KMS-11 (cell line): ENCODE data around the gene UBE2R2.
"Not testable (repeated sequence)": the region's sequence is repeated elsewhere in the genome, so short reads cannot be mapped to it uniquely, and the experiment has no call there.

Experiments
- H2AFZ ChIP-seq: fragments of 200-600 bp; sonication (generic); 2 replicates; pipeline ENCODE4 v1.6.1; 2016; ENCODE audit warnings: antibody characterized with exemption, mixed run types, low read depth
- H3K27ac ChIP-seq: fragments of 200-600 bp; sonication (generic); 2 replicates; pipeline ENCODE4 v1.6.1; 2016; ENCODE audit warnings: mild to moderate bottlenecking, mixed run types
- H3K27me3 ChIP-seq: fragments of 200-600 bp; sonication (generic); 2 replicates; pipeline ENCODE4 v1.6.1; 2017; ENCODE audit warnings: mild to moderate bottlenecking, low read depth, mixed run types, moderate library complexity; ENCODE audit not compliant: insufficient read depth
- H3K36me3 ChIP-seq: fragments of 200-600 bp; sonication (generic); 2 replicates; pipeline ENCODE4 v1.6.1; 2017; ENCODE audit warnings: mild to moderate bottlenecking, mixed run types; ENCODE audit not compliant: insufficient read depth
- H3K4me1 ChIP-seq: fragments of 200-600 bp; sonication (generic); 2 replicates; pipeline ENCODE4 v1.6.1; 2016; ENCODE audit warnings: mild to moderate bottlenecking, low read depth, mixed run types; ENCODE audit not compliant: poor library complexity, severe bottlenecking
- H3K4me2 ChIP-seq: fragments of 200-600 bp; sonication (generic); 2 replicates; pipeline ENCODE4 v1.7.0; 2016; ENCODE audit warnings: mild to moderate bottlenecking, mixed run types
- H3K4me3 ChIP-seq: fragments of 200-600 bp; sonication (generic); IDR thresholded peaks from 2 replicates; pipeline ENCODE4 v1.6.1; 2017; ENCODE audit warnings: low read depth, low read length, mixed read lengths; ENCODE audit not compliant: insufficient read depth
- H3K79me2 ChIP-seq: fragments of 200-600 bp; sonication (generic); 2 replicates; pipeline ENCODE4 v1.6.1; 2016; ENCODE audit warnings: low read depth, mixed run types; ENCODE audit not compliant: insufficient read depth
- H3K9ac ChIP-seq: fragments of 200-600 bp; sonication (generic); 2 replicates; pipeline ENCODE4 v1.6.1; 2016; ENCODE audit warnings: mild to moderate bottlenecking, mixed run types
- H4K20me1 ChIP-seq: fragments of 200-600 bp; sonication (generic); 2 replicates; pipeline ENCODE4 v1.6.1; 2016; ENCODE audit warnings: mild to moderate bottlenecking, mixed run types; ENCODE audit not compliant: insufficient read depth
- TF ChIP-seq, protein P1 (sequence below): fragments of 200-600 bp; sonication (generic); conservative IDR thresholded peaks from 2 replicates; pipeline ENCODE4 v1.6.1; 2017; ENCODE audit warnings: low read depth, mild to moderate bottlenecking, antibody characterized with exemption, low read length, moderate library complexity, mixed read lengths

The UBE2R2 gene, protein sequence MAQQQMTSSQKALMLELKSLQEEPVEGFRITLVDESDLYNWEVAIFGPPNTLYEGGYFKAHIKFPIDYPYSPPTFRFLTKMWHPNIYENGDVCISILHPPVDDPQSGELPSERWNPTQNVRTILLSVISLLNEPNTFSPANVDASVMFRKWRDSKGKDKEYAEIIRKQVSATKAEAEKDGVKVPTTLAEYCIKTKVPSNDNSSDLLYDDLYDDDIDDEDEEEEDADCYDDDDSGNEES

DNA sequence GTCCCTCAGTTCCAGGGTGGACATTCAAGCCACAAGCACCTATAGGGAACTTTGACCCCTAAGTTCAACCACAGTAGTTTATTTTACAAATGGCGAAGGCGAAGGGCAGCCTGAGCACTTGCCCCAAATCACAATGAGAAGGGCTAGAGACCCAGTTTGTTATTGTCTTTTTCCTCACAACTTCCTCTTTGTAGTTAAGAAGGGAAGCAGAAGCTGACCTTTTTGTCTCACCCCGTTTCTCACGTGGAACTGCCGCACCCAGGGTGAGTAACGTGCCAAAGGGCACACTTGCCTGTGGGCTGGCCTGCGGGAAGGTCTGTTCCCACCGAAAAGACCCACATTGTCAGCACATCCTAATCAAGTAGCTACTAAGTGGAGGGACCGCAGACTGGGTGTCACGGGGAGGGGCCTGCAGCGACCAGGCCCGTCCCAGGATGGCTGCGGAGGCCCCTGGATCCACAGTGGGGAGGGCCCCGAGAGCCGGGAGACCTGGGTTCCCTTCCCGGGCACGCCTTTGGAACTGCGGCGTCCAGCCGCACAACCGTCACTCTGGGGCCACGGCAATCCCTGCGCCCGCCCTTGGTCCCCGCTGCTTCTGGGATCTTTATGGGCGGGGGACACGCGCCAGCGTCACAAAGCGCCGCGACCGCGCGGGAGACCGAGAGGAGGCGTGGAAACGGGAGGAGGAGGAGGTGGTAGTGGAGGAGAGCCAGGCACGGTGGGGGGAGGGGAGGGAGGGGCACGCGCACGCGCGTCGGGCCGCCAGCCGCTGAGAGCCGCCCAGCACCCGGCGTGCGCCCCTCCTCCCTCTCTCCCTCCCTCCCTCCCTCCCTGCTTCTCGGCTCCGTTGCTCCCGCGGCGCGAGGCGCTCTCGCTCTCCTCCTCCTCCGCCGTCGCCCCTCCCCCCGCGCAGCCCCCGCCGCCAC is at the start of gene UBE2R2:
UBE2R2 (plus strand) TSS at position 834 of the 926 bp plus-strand sequence. CDS start 598 bp downstream, outside the sequence.
- TF ChIP-seq, protein P1, sequence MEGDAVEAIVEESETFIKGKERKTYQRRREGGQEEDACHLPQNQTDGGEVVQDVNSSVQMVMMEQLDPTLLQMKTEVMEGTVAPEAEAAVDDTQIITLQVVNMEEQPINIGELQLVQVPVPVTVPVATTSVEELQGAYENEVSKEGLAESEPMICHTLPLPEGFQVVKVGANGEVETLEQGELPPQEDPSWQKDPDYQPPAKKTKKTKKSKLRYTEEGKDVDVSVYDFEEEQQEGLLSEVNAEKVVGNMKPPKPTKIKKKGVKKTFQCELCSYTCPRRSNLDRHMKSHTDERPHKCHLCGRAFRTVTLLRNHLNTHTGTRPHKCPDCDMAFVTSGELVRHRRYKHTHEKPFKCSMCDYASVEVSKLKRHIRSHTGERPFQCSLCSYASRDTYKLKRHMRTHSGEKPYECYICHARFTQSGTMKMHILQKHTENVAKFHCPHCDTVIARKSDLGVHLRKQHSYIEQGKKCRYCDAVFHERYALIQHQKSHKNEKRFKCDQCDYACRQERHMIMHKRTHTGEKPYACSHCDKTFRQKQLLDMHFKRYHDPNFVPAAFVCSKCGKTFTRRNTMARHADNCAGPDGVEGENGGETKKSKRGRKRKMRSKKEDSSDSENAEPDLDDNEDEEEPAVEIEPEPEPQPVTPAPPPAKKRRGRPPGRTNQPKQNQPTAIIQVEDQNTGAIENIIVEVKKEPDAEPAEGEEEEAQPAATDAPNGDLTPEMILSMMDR = no peak
- Histone ChIP-seq H2AFZ (peak within 1 kb of the TSS; percentile 86), H3K4me3 (no peak within 1 kb of the TSS), H4K20me1 (no peaks in the 10 kb centered on the region; the same call in 1 of the 2 replicates), H3K4me2 (peak within 1 kb of the TSS; percentile 89), H3K27me3 (no peaks in the 10 kb centered on the region), H3K9ac (peak within 1 kb of the TSS; percentile 96), H3K4me1 (peaks cover 56% of the 10 kb centered on the region), H3K27ac (peak within 1 kb of the TSS; percentile 90), H3K36me3 (no peaks in the 10 kb centered on the region), H3K79me2 (peaks cover 33% of the 10 kb centered on the region)

GRCh38 chr9:33770156-33770880 is 46.6 kb upstream of the UBE2R2 start:
- H3K27ac ChIP-seq, H3K79me2 ChIP-seq, H3K4me2 ChIP-seq, H3K4me1 ChIP-seq, H3K36me3 ChIP-seq, H3K4me3 ChIP-seq, H3K9ac ChIP-seq, H2AFZ ChIP-seq, H3K27me3 ChIP-seq, H4K20me1 ChIP-seq: not testable (repeated sequence)

DNA sequence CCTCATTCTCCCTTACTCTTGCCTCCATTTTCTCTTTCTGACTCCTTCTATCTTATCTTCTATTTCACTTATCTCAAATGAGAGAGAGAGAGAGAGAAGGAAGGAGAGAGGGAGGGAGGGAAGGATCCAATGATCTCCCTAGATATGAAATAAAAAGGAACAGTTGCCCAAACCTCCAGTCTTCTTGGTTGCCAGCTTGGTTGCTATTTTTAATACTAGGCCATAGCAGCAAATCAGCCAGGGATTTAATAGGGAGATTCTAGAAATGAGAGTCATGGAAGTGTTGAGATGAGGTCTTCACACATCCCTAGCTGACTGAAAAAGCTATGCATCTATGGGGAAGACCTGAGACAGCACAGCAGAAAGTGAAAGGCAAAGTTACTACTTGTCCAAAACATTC is 43.8 kb upstream of the UBE2R2 start:
- H3K27me3 ChIP-seq, H4K20me1 ChIP-seq, H2AFZ ChIP-seq, H3K9ac ChIP-seq, H3K4me1 ChIP-seq, H3K79me2 ChIP-seq, H3K36me3 ChIP-seq, H3K27ac ChIP-seq, H3K4me3 ChIP-seq, H3K4me2 ChIP-seq: not testable (repeated sequence)

- not testable (repeated sequence) for H3K4me1 ChIP-seq, H3K9ac ChIP-seq, H4K20me1 ChIP-seq, H3K27me3 ChIP-seq, H3K36me3 ChIP-seq, H3K4me3 ChIP-seq, H3K79me2 ChIP-seq, H3K27ac ChIP-seq, H2AFZ ChIP-seq, H3K4me2 ChIP-seq
These were observed 42.8 kb upstream of the UBE2R2 start for GRCh38 chr9:33774074-33774659.

DNA sequence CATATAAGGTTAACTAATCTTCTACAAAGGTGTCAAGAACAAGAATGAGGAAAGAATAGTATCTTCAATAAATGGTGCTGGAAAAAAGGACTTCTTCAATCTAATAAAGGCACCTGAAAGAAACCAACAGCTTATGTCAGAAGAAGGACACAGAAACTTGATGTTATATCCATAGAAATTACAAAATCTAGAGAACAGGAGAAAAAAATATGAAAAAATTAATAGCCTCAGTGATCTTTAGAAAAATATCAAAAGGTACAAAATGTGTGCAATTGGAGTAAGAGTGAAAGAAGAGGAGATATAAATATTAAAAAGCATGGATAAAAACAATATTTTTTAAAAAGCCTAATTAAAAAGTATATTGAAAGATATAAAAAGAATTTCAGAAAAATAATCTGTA is 40.4 kb upstream of the UBE2R2 start:
- TF ChIP-seq, protein P1 = no peak
- Histone ChIP-seq H3K4me2 (no peak overlapping the region), H3K36me3 (no peaks in the 10 kb centered on the region), H3K79me2 (no peaks in the 10 kb centered on the region), H2AFZ (no peak overlapping the region), H3K9ac (no peak overlapping the region), H3K27me3 (no peaks in the 10 kb centered on the region), H4K20me1 (no peaks in the 10 kb centered on the region), H3K27ac (no peak overlapping the region), H3K4me1 (peaks cover 9% of the 10 kb centered on the region), H3K4me3 (no peak overlapping the region)
